NOMO-1 treated with DMSO at 0.1 percent for 48 hours (cell line): Measurements from ENCODE around the gene SHC1.

Source experiments
- DNase-seq: peaks from one replicate; lab custom pipeline; 2025; ENCODE audit not compliant: unreplicated experiment; lab: John Stamatoyannopoulos, UW

The SHC1 gene

DNA sequence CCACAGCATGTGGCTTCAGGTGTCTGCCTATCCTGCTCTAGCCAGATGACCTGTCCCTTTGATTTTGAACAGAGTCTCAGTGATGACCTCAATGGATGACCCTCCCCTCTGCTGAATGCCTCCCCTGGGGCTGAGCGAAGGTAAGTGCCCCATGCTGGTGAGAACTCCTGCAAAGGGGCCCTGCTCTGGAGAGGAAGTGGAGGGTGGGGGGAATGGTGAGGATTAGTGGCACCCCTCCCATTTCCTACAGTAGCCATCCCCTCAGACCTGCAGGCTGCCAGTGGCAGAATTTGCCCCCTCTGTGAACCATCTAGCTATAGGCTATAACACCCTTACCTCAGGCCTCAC is 30.4 kb downstream of the SHC1 start:
- DNase-seq = no peak

DNA sequence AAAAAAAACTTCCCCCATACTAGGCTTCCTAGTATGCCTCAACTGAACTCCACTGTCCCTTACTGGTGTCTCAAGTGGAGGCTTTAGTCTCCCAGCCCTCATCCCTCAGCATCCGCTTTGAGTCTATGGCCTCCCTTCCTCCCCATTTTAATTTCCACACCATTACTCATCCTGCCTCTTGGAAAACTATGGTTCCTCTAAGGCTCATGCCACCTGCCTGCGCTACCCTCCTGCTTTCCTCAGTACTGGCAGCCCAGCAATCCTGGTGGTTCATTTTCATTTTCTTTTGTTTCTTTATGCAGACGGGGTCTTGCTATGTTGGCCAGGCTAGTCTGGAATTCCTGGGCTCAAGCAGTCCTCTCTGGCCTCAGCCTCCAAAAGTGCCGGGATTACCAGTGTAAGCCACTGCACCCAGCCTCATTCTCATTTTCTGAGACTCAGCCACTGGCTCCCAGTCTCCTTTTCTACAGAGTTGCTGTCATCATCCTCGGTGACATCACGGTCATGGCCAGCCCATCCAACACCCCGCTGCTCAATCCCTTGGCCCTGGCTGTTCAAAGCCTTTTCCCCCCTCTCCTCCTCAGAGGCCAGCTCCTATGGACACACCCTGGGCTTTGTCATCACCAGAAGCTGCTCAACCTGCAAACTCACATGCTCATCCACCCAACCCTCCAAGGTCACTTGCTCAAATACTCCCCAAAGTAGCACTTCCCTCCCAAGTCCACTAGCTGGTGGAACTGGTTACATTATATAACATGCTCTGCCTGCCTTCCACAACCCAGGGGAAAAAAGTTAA is 31.7 kb downstream of the SHC1 start:
- no peak for DNase-seq

DNA sequence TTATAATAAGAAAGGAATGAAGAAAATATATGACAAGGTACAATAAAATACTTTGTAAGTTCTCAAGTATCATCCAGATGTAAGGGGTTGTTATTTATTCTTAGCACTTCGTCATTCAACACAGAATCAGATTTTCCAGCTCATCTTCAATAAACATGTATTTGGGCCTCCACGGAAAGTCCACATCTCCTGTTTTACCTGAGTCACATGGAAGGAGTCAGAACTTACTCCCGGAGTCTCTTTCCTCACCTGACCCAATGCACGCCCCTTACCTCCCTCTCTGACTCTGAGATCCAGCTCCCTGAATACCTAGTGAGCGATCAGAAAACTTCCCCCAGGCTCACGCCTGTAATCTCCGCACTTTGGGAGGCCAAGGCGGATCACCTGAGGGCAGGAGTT is 32.6 kb downstream of the SHC1 start:
- DNase-seq = no peak

DNA sequence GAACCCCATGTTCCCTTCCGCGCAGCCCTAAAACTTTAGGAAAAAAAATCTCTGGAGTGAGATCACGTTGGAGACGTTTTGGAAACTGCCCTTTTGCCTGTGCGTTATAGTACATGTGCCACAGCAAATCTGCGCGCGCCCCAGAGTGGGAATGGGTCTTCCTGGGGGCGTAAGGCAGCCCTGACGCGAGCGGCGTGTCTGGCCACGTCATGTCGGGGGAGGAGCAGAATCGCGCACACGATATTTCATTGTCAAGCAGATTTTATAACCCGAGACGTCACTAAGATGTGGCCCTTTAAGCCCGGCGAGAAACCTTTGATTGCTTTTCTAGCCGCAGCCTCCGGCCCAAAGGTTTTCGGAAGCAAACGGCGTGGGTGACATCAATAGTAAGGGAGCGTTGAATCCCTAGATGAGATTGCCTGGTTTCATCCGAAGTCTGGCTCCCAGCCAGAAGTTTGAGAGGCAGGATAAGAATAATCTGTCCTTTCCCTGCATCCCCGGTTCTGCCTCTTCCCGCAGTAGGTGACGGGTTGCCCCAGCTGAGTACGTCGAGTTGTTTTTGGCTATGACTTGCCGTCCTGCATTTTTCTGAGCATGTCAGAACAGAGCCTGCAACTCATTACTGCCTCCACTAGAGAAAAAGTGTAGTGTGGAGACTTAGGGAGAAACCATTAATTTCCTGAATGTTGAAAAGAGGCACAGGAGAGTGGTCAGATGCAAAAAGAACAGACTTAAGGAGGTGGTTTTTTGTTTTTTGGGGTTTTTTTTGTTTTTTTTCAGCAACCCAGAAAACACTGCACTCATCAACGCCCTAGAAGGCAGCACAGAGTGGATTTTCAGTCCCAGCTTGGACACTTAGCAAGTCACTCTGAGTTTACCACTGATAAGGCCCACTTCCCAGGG is 33.2 kb downstream of the SHC1 start:
- DNase-seq = peak; percentile 88

DNA sequence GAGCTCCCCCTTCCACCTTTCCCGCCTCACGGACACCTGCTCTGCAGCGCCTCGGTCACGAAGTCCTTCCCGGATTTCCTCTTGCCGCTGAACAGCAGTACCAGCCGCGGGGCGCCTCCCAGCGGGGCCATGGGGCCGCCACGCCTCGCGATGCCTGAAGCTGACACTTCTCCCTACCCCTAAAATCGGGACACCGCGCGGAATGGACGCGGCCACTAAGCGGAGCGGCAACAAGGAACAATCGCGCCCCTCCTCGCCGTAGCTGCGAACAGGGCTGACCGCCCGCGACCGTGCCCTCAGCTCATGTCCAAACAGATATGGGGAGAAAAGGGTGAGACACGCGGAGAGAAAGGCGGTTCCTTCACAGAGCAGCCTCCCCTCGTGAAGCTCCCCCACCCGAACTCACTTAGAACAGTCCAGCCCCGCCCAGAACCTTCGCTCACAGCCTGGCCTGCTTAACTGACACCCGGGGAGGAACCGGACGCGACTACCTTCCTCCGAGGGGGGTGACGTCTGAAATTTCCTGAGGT is 33.9 kb downstream of the SHC1 start, which contains the start of gene PMVK:
TSS of gene PMVK (minus strand) at position 165 of the 530 bp plus-strand sequence. CDS start at position 131, 34 bp downstream.
- peak; percentile 93 for DNase-seq

DNA sequence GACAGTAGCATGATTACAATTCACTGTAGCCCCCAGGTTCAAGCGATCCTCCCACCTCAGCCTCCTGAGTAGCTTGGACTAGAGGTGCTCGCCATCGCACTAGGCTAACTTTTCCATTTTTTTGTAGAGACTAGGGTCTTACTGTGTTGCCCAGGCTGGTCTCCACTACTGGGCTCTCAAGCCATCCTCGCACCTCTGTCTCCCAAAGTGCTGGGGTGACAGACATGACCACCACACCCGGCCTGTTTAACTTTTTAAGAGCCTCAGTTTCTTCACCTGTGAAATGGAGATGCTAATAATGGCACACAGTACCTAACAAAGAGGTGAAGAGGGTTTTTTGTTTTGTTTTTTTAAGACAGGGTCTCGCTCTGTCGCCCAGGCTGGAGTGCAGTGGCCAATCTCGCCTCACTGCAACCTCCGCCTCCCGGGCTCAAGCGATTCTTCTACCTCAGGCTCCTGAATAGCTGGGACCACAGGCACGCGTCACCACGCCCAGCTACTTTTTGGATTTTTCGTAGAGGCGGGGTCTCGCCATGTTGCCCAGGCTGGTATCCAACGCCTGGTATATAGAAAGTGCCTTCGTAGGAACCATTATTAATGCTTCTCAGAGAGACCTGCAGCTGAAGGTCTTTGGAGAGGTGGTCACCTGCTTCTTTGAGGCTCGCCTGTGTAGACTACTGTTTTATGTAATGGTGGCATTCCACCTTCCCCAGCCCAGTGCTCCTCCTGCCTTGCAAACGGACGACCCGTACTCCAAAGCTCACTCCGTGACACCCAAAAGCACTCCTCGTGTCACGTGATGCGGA is 34.6 kb downstream of the SHC1 start:
- peak; percentile 35 for DNase-seq

DNA sequence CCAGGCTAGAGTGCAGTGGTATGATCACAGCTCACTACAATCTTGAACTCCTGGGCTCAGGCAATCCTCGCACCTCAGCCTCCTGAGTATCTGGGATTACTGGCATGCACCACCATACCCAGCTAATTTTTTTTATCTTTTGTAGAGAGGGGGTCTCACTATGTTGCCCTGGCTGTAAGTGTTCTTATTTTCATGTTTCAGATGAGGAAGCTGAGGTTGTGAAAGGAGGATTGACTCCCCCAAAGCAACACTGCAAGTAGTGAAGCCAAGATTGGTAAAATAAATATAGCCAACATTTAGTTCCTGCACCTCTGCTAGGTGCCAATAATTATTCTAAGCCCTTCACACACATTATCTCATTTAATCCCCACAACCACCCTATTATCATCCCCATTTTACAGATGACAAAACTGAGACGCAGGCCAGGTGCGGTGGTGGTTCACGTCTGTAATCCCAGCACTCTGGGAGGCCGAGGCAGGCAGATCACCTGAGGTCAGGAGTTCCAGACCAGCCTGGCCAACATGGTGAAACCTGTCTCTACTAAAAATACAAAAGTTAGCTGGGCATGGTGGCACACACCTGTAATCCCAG is 36.1 kb downstream of the SHC1 start:
- no peak for DNase-seq

DNA sequence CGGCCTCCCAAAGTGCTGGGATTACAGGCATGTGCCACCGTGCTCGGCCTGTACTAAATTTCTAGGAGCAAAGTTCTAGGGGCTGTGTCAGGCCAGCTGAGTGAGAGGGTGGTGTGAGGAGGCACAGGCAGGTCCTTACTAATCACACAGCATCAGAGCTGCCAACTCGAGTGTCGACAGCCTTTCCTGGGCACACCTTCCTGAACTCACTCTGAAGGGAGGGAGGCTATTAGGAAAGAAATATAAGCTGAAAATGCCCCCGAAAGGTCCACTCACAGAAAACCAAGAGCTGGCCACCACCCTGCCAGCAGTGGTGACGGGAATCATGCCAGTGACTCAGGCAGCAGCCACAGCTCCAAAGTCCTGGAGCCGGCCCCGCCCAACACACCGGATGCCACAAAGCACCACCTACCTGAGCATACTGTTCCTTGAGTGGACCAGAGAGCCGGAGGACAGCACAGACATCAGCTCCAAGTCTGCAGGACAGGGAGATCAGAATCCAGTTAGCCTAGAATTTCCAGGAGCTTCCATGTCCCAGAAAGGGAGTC is 38.5 kb downstream of the SHC1 start:
- no peak for DNase-seq

DNA sequence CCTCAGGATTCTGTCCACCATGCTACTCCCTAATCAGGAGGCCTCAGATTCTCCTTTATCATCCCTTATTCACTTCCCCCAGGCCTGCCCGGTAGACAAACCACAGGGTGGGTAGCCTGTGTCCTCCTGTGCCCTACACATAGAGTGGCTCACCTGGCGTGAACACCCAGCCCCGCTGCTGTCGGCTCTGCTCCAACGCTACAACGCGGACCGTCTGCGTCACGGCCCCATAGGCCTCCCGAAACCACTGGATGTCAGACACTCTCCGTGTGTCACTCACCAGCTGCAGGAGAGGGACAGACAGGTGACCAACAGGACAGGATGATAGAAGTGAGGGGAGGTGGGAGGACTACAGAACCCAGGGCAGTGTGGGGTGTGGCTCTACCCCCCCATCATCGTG is 44.3 kb downstream of the SHC1 start:
- DNase-seq = no peak

DNA sequence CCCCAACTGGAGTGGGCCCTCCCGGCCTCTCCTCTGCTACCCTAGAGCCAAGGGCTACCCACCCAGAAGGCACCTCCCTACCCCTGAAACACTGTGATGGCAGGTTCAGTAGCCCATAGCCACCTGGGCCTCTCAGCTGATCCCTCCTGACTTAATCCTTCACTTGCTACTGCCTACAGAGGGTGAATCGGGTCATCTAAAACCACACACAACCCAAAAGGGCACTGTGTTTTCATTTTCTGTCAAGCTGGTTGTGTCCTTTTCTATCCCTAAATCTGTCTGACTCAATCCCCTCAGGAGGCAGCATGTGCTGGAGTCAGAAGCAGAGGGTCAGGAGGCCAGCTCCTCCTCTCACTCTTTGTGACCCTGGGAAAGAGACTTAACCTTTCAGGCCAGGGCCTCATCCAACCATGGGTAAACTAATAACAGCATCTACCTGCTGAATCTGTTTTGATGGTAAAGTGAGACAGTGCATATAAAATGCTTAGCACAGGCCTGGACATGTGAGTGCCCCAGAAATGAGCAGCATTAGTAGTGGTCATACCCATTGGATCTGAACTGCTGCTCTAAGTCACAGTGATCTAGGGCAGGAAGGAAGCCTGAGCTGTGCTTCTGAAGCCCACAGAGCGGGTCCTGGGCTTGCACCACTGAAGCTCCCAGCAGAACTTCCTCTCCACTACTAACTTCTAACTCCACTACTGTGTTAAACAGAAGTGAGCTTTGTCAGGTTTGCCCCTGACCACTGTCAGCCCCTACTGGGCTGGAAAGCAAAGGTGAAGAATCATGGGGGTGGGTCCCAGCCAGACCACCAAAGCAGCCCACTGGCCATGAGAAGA is 45.0 kb downstream of the SHC1 start:
- no peak for DNase-seq

DNA sequence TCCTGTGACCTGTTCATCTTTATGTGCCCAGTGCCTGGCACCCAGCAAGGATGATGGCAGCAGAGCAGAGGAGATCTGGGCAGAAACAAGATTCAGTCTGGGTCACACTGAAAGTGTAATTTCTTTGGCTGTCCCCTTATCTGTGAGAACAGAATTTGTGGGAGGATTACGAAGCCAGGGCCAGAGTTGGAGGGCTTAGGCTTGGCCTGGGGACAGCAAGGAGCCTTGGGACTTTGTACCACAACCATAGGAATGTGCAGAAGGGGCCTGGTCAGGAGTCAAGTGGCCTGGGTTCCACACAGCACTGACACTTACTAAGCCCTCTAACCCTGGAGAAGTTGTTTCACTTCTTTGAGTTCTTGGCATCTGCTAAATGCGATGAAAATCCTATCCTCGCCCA is 46.9 kb downstream of the SHC1 start:
- DNase-seq = no peak

DNA sequence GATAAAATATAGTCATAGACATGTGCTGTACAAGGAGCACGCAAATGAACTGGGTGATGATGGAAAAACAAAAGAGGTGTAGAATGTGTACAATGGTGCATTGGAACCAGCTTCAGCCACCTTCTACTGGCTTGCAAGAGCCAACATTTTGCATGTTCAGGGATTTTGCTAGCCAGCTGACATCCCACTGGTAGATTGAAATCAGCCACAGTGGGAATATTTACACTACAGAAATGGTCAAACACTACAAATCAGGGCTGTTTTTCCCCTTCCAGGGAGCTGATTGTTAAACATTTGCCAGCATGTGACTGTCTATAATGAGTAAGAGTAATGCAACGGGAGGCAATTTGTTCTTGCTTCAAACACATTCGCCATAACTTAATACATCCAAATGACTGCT is 57.3 kb downstream of the SHC1 start:
- DNase-seq = no peak

DNA sequence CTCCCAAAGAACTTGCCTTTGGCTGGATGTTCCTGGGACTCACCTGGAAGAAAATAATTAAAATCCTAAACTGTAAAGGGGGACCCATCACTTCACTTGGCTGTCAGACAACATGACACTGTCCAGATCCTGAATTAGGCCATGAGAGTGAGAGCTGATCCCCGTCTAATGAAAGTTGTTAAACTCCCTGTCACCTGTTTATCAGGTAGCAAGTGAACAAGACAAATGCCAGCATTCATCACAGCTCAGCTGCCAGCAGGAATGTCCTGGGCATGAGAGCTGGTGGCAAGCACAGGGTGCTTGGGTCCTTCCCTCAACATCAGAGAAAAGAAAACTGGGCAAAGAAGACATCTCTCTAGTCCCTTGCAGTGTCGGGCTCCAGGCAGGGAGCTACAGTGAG is 57.8 kb downstream of the SHC1 start:
- DNase-seq = no peak
